ENCODE results near the gene RABEPK. TPM values are rescaled to one million over a fixed set of nuclear protein-coding genes. Genes with fewer than 3 reads are reported as not detected.

The RABEPK gene
- total and polyA plus RNA-seq, 4 donors, result 12.7 to 23.9 (median 20.6) TPM

GRCh38 chr9:125166762-125167161 is 33.6 kb upstream of the RABEPK start:
- Histone ChIP-seq H3K27me3 (ENCODE audit: control insufficient read depth in 4 of 4, insufficient read depth in 4 of 4, low read length in 3 of 4) (no peaks in the 10 kb centered on the region), H3K36me3 (ENCODE audit: control insufficient read depth in 4 of 4, insufficient read depth in 3 of 4, low read depth in 1 of 4, low read length in 3 of 4) (peaks cover 2 to 5% (median 3%) of the 10 kb centered on the region in 4 donors), H3K27ac (ENCODE audit: low read depth in 1 of 2, low read length in 2 of 2) (no peak overlapping the region), H3K4me3 (ENCODE audit: low read depth in 1 of 3, low read length in 3 of 3) (no peak overlapping the region), H3K9me3 (ENCODE audit: control insufficient read depth in 4 of 4, low read length in 3 of 4) (no peaks in the 10 kb centered on the region), H3K9ac (ENCODE audit: low read depth in 1 of 2, low read length in 2 of 2) (no peak overlapping the region), H3K4me1 (ENCODE audit: control insufficient read depth in 4 of 4, insufficient read depth in 4 of 4, low read length in 3 of 4) (peaks cover 0 to 2% (median 0%) of the 10 kb centered on the region in 4 donors)
- DNase-seq (ENCODE audit: low spot score), result no peak
- 95% methylated on average over 2 of the region's 2 CpGs for WGBS
- TF ChIP-seq JUND (IDR thresholded peaks at IDR 0.05) (no peak), RXRA (IDR thresholded peaks at IDR 0.05) (no peak), GABPA (IDR thresholded peaks at IDR 0.05 in 1 of 2, conservative IDR thresholded peaks at IDR 0.05 in 1 of 2) (no peak), NR2F2 (IDR thresholded peaks at IDR 0.05) (no peak), FOXA2 (IDR thresholded peaks at IDR 0.05) (no peak)

GRCh38 chr9:125169895-125170294 is 30.4 kb upstream of the RABEPK start:
- H3K9ac ChIP-seq (ENCODE audit: low read depth in 1 of 2, low read length in 2 of 2), result no peak overlapping the region
- TF ChIP-seq EGR1 (IDR thresholded peaks at IDR 0.05; ENCODE audit: low read depth in 2 of 2) (no peak), HNF4G (IDR thresholded peaks at IDR 0.05) (no peak), ZBTB33 (IDR thresholded peaks at IDR 0.05) (no peak), JUND (IDR thresholded peaks at IDR 0.05) (no peak), ATF3 (IDR thresholded peaks at IDR 0.05) (no peak), SP1 (IDR thresholded peaks at IDR 0.05) (no peak), NR2F2 (IDR thresholded peaks at IDR 0.05) (no peak), TAF1 (conservative IDR thresholded peaks at IDR 0.05) (no peak), CTCF (IDR thresholded peaks at IDR 0.05; ENCODE audit: low read depth, low read length, missing input control) (no peak), GABPA (IDR thresholded peaks at IDR 0.05 in 1 of 2, conservative IDR thresholded peaks at IDR 0.05 in 1 of 2) (no peak), FOXA2 (IDR thresholded peaks at IDR 0.05) (no peak), YY1 (IDR thresholded peaks at IDR 0.05) (no peak), RAD21 (IDR thresholded peaks at IDR 0.05) (no peak), FOXA1 (IDR thresholded peaks at IDR 0.05) (no peak), MAX (IDR thresholded peaks at IDR 0.05) (no peak), RXRA (IDR thresholded peaks at IDR 0.05) (no peak), REST (IDR thresholded peaks at IDR 0.05) (no peak), HNF4A (conservative IDR thresholded peaks at IDR 0.05) (no peak)
- no peaks in the 10 kb centered on the region for H3K27me3 ChIP-seq (ENCODE audit: control insufficient read depth in 4 of 4, insufficient read depth in 4 of 4, low read length in 3 of 4)
- no peak overlapping the region for H3K4me3 ChIP-seq (ENCODE audit: low read depth in 1 of 3, low read length in 3 of 3)
- peaks cover 0 to 5% (median 3%) of the 10 kb centered on the region in 4 donors for H3K36me3 ChIP-seq (ENCODE audit: control insufficient read depth in 4 of 4, insufficient read depth in 3 of 4, low read depth in 1 of 4, low read length in 3 of 4)
- H3K27ac ChIP-seq (ENCODE audit: low read depth in 1 of 2, low read length in 2 of 2), result no peak overlapping the region
- no peaks in the 10 kb centered on the region for H3K9me3 ChIP-seq (ENCODE audit: control insufficient read depth in 4 of 4, low read length in 3 of 4)
- no peak for DNase-seq (ENCODE audit: low spot score)
- H3K4me1 ChIP-seq (ENCODE audit: control insufficient read depth in 4 of 4, insufficient read depth in 4 of 4, low read length in 3 of 4), result peaks cover 0 to 2% (median 0%) of the 10 kb centered on the region in 4 donors
